Fibroblast of lung (primary cell): ENCODE results near the gene MB. TPM values are rescaled to one million over a fixed set of nuclear protein-coding genes. Genes with fewer than 3 reads are reported as not detected.
A peak's percentile ranks its signal among the peaks of the same experiment; 100 is the strongest.

ENCODE experiments used
- DNase-seq, 2 donors: peaks; one replicate each; pipeline versions ENCODE4 v3.0.0 to v3.0.0-alpha.2; 2010; ENCODE audit warnings: low read depth in 2 of 2
- H2AFZ ChIP-seq: 2 replicates; pipeline ENCODE4 v1.5.1; 2012; ENCODE audit warnings: low read length, control low read depth, inconsistent platforms
- H3K27ac ChIP-seq: 2 replicates; pipeline ENCODE4 v1.5.1; 2011; ENCODE audit warnings: low read length, control low read depth; ENCODE audit not compliant: insufficient read depth
- H3K27me3 ChIP-seq: 2 replicates; pipeline ENCODE4 v1.5.1; 2011; ENCODE audit warnings: mild to moderate bottlenecking, low read length; ENCODE audit not compliant: control insufficient read depth, insufficient read depth
- H3K36me3 ChIP-seq: 2 replicates; pipeline ENCODE4 v1.5.1; 2011; ENCODE audit warnings: low read length; ENCODE audit not compliant: control insufficient read depth, insufficient read depth
- H3K4me1 ChIP-seq: 2 replicates; pipeline ENCODE4 v1.5.1; 2011; ENCODE audit warnings: low read length; ENCODE audit not compliant: control insufficient read depth, insufficient read depth; ENCODE audit errors: extremely low read depth
- H3K4me2 ChIP-seq: 2 replicates; pipeline ENCODE4 v1.5.1; 2011; ENCODE audit warnings: low read length, control low read depth; ENCODE audit not compliant: insufficient read depth; ENCODE audit errors: extremely low read depth
- H3K4me3 ChIP-seq, 4 experiments: fragments of 200-600 bp in 1 of 4; sonication (generic) in 1 of 4; replicated peaks in 1 of 4; 2 replicates each; pipeline ENCODE4 v1.5.1; 2011 to 2016; ENCODE audit warnings: low read length in 4 of 4, low read depth in 3 of 4, mild to moderate bottlenecking in 3 of 4, control low read depth in 2 of 4, inconsistent platforms in 1 of 4, mixed read lengths in 1 of 4; ENCODE audit not compliant: insufficient read depth in 1 of 4; ENCODE audit errors: control extremely low read depth in 1 of 4
- H3K79me2 ChIP-seq: 2 replicates; pipeline ENCODE4 v1.5.1; 2012; ENCODE audit warnings: mild to moderate bottlenecking, low read length, inconsistent platforms; ENCODE audit not compliant: control insufficient read depth, insufficient read depth
- H3K9ac ChIP-seq: 2 replicates; pipeline ENCODE4 v1.5.1; 2011; ENCODE audit warnings: mild to moderate bottlenecking, low read length, control low read depth; ENCODE audit not compliant: insufficient read depth
- H3K9me3 ChIP-seq: 2 replicates; pipeline ENCODE4 v1.5.1; 2012; ENCODE audit warnings: low read depth, low read length; ENCODE audit not compliant: control insufficient read depth, insufficient read depth
- H4K20me1 ChIP-seq: 2 replicates; pipeline ENCODE4 v1.5.1; 2011; ENCODE audit warnings: low read length; ENCODE audit not compliant: control insufficient read depth, insufficient read depth; ENCODE audit errors: extremely low read depth
- EZH2 ChIP-seq: IDR thresholded peaks from 2 replicates; pipeline ENCODE4 v1.5.1; 2012; ENCODE audit warnings: low read length, control low read depth, mild to moderate bottlenecking; ENCODE audit errors: missing control alignments
- polyA plus RNA-seq, 2 donors: library from polyadenylated mRNA; depleted of rRNA in 1 of 2; stranded (reverse) in 1 of 2; unstranded in 1 of 2; fragments of >200 nt; gene quantifications; 2 replicates each; pipeline ENCODE4 v1.2.1, GENCODE V29; 2011 to 2012; ENCODE audit warnings: missing spikeins in 1 of 2
- total RNA-seq: library from RNA; depleted of rRNA; stranded (reverse); fragments of >200 nt; gene quantifications from 2 replicates; pipeline ENCODE4 v1.2.1, GENCODE V29; 2014
- TF ChIP-seq, protein P1 (sequence below), 2 donors: IDR thresholded peaks in 1 of 2; conservative IDR thresholded peaks in 1 of 2; 1 replicate in 1 of 2; 2 replicates in 1 of 2; pipeline ENCODE4 v1.5.1; 2011 to 2012; ENCODE audit warnings: low read length in 2 of 2, control low read depth in 1 of 2, inconsistent platforms in 1 of 2, low read depth in 1 of 2, mild to moderate bottlenecking in 1 of 2

Gene MB
- total and polyA plus RNA-seq, 2 donors (not counting 1 experiment from before 2014, with no cell fraction given) = not detected

DNA sequence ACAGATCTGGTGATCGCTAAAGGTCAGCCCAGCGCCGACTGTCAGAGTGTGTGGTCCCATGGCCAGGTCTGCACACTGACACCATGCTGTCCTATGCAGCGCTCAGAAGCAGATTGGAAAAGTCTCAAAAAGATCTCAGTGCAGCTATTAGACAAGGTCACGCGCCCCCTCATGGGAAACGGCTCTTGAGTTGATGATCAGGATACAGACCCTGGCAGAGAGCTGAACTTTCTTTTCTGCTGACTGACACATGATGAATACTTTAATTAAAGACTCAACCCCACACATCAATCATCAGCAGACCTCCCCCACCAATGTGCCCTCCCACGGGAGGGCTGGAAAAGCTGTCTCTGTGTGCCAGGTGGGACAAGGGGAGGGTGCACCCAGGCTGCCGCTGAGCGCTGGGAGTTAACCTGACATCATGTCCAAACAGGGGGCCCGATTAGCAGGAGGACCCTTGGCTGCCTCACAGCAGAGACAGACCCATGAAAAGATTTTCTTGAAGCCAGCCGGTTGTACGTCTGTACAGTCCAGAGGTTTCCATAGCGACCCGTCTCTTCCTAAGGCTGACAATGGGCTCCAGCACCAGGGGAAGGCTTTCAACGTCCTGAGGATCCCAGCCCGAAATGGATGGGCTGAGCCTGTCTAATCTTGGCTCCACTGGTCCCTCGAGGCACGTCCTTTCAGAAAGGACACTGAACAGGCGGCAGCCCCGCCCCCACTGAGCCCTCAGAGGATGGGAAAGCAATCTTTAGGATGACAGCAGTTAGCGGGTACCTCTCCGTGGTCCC, 49.6 kb downstream of the MB start:
- no peak overlapping the region for H2AFZ ChIP-seq
- H3K9me3 ChIP-seq = no peaks in the 10 kb centered on the region
- no peak overlapping the region for H3K4me3 ChIP-seq
- no peak overlapping the region for H3K9ac ChIP-seq
- no peak for DNase-seq
- peaks cover 3% of the 10 kb centered on the region for H3K27me3 ChIP-seq
- no peak overlapping the region for H3K27ac ChIP-seq
- H3K36me3 ChIP-seq = no peaks in the 10 kb centered on the region
- TF ChIP-seq, protein P1, sequence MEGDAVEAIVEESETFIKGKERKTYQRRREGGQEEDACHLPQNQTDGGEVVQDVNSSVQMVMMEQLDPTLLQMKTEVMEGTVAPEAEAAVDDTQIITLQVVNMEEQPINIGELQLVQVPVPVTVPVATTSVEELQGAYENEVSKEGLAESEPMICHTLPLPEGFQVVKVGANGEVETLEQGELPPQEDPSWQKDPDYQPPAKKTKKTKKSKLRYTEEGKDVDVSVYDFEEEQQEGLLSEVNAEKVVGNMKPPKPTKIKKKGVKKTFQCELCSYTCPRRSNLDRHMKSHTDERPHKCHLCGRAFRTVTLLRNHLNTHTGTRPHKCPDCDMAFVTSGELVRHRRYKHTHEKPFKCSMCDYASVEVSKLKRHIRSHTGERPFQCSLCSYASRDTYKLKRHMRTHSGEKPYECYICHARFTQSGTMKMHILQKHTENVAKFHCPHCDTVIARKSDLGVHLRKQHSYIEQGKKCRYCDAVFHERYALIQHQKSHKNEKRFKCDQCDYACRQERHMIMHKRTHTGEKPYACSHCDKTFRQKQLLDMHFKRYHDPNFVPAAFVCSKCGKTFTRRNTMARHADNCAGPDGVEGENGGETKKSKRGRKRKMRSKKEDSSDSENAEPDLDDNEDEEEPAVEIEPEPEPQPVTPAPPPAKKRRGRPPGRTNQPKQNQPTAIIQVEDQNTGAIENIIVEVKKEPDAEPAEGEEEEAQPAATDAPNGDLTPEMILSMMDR (conservative IDR thresholded peaks at IDR 0.05 in 1 of 2, IDR thresholded peaks at IDR 0.05 in 1 of 2; ENCODE audit: low read depth in 1 of 2, low read length in 2 of 2) = no peak
- no peak for TF ChIP-seq EZH2
- H3K4me2 ChIP-seq = no peak overlapping the region
- no peaks in the 10 kb centered on the region for H3K79me2 ChIP-seq
- no peaks in the 10 kb centered on the region for H4K20me1 ChIP-seq
- peaks cover 4% of the 10 kb centered on the region for H3K4me1 ChIP-seq

DNA sequence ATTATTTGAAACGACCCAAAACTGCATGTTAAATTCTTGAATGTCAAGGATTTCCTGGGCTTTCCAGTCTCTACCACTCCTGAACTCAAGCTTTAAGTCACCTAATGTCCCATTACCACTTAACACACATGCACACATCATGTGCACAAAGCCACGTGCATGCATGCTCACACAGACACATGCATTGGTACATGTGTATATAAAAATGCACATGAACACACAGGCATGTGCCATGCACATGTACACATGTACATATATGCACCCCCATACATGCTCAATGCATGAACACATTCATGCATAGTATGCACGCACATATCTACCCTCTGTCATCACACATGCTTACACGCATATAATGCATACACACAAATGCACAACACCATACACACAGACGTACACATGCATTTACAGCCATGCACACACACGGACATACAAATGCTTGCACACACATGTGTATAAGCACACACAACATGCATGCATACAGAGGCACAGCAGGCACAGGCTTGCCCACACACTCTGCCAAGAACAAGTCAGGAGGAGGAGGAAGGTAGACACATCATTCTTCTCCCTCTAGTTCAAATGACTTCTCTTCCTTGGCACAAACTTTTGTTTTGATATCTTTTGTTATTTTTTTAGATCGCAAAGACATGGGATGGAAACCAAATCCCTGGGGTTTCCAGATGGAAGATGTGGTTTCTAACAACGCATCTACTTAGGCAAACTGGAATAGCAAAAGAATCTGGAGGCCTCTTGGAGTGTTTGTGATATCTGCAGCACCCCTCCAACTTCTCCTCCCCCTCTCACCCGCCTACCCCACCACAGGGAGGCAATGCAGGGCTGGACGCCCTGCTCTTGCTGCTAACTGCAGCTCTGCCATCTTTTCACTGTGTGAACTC, 51.9 kb downstream of the MB start:
- peak; percentile 56 to 80 for DNase-seq
- H3K36me3 ChIP-seq = no peaks in the 10 kb centered on the region
- H3K4me3 ChIP-seq = no peak overlapping the region
- no peak overlapping the region for H3K9ac ChIP-seq
- H2AFZ ChIP-seq = no peak overlapping the region
- TF ChIP-seq EZH2 = no peak
- TF ChIP-seq, protein P1 (conservative IDR thresholded peaks at IDR 0.05 in 1 of 2, IDR thresholded peaks at IDR 0.05 in 1 of 2; ENCODE audit: low read depth in 1 of 2, low read length in 2 of 2) = peak in 1 of 2 donors; percentile 4
- no peaks in the 10 kb centered on the region for H4K20me1 ChIP-seq
- peaks cover 3% of the 10 kb centered on the region for H3K27me3 ChIP-seq
- H3K4me1 ChIP-seq = peaks cover 4% of the 10 kb centered on the region
- H3K4me2 ChIP-seq = no peak overlapping the region
- H3K9me3 ChIP-seq = no peaks in the 10 kb centered on the region
- H3K27ac ChIP-seq = no peak overlapping the region
- H3K79me2 ChIP-seq = no peaks in the 10 kb centered on the region

DNA sequence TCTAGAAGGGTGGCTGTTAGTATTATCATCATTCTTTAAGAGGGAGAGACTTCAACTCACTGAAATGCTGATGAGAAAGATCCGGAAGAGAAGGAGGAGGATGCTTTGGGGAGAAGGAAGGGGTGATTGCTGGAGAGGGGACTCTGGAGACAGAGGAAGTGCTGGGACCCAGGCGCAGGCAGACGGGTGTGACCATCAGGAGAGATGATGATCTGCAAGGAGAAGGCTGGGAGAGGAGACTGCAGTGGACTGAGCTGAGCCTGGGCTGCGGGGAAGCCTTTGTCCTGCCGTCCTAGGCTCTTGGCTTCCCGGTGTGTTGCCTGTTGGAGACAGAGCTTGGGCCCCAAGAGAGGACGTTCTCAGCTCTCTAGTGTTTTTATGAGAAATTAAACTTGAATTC, 53.9 kb downstream of the MB start:
- no peak for DNase-seq
- no peak for TF ChIP-seq EZH2
- TF ChIP-seq, protein P1 (conservative IDR thresholded peaks at IDR 0.05 in 1 of 2, IDR thresholded peaks at IDR 0.05 in 1 of 2; ENCODE audit: low read depth in 1 of 2, low read length in 2 of 2) = no peak
- Histone ChIP-seq H3K9ac (no peak overlapping the region), H3K4me3 (no peak overlapping the region), H3K27me3 (peaks cover 3% of the 10 kb centered on the region), H3K4me2 (no peak overlapping the region), H3K79me2 (no peaks in the 10 kb centered on the region), H2AFZ (no peak overlapping the region), H4K20me1 (no peaks in the 10 kb centered on the region), H3K4me1 (no peaks in the 10 kb centered on the region), H3K9me3 (no peaks in the 10 kb centered on the region), H3K27ac (no peak overlapping the region), H3K36me3 (no peaks in the 10 kb centered on the region)
